Measurements from ENCODE around the gene OR9A4.

Gene OR9A4

GRCh38 chr7:141906285-141906684, 9.9 kb upstream of the OR9A4 start:
- H3K9me3 ChIP-seq (ENCODE audit: control insufficient read depth, low read length), result no peaks in the 10 kb centered on the region

GRCh38 chr7:141911391-141911790, 4.8 kb upstream of the OR9A4 start:
- Histone ChIP-seq H3K9ac (ENCODE audit: low read length) (no peak overlapping the region), H3K36me3 (ENCODE audit: control insufficient read depth, insufficient read depth, low read length, severe bottlenecking) (no peaks in the 10 kb centered on the region), H3K4me1 (ENCODE audit: control insufficient read depth, insufficient read depth, low read length) (no peaks in the 10 kb centered on the region), H3K4me3 (ENCODE audit: low read length) (no peak overlapping the region), H3K27me3 (replicated peaks; ENCODE audit: control insufficient read depth, insufficient read depth, low read length) (no peaks in the 10 kb centered on the region), H3K9me3 (ENCODE audit: control insufficient read depth, low read length) (no peaks in the 10 kb centered on the region)
- no peak for DNase-seq (ENCODE audit: low read depth)

More at GRCh38 chr7:141906285-141906684, 9.9 kb upstream of the OR9A4 start:
- Histone ChIP-seq H3K27me3 (replicated peaks; ENCODE audit: control insufficient read depth, insufficient read depth, low read length) (no peaks in the 10 kb centered on the region), H3K4me3 (ENCODE audit: low read length) (no peak overlapping the region), H3K9ac (ENCODE audit: low read length) (no peak overlapping the region), H3K36me3 (ENCODE audit: control insufficient read depth, insufficient read depth, low read length, severe bottlenecking) (no peaks in the 10 kb centered on the region), H3K4me1 (ENCODE audit: control insufficient read depth, insufficient read depth, low read length) (no peaks in the 10 kb centered on the region)
- peak; percentile 1 for DNase-seq (ENCODE audit: low read depth)

GRCh38 chr7:141915565-141915964, 634 bp upstream of the OR9A4 start:
- no peak overlapping the region for H3K4me3 ChIP-seq (ENCODE audit: low read length)
- H3K36me3 ChIP-seq (ENCODE audit: control insufficient read depth, insufficient read depth, low read length, severe bottlenecking), result no peaks in the 10 kb centered on the region
- H3K9me3 ChIP-seq (ENCODE audit: control insufficient read depth, low read length), result no peaks in the 10 kb centered on the region
- no peak for DNase-seq (ENCODE audit: low read depth)
- H3K27me3 ChIP-seq (replicated peaks; ENCODE audit: control insufficient read depth, insufficient read depth, low read length), result no peaks in the 10 kb centered on the region
- no peaks in the 10 kb centered on the region for H3K4me1 ChIP-seq (ENCODE audit: control insufficient read depth, insufficient read depth, low read length)
- H3K9ac ChIP-seq (ENCODE audit: low read length), result no peak overlapping the region

DNA sequence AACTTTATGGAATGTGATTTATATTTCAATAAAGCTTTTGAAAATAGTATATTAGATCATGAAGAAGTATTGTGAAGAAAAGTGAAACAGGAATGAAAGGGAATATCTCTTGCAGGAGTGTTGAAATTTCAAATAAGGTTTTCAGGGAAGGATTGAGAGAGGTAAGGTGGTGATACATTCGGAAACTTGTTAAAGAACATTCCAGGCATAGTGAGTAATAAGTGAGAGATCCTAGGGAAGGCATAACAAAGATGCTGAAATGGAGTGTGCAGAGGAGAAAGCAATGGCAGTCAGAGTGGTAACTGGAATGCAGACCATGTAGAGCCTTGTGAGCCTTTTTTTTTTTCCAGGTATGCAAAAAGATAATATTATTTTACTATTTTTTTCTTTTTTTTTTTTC, 4.1 kb downstream of the OR9A4 start:
- no peak for DNase-seq (ENCODE audit: low read depth)
- H3K4me1 ChIP-seq (ENCODE audit: control insufficient read depth, insufficient read depth, low read length), result no peaks in the 10 kb centered on the region
- H3K27me3 ChIP-seq (replicated peaks; ENCODE audit: control insufficient read depth, insufficient read depth, low read length), result no peaks in the 10 kb centered on the region
- H3K9ac ChIP-seq (ENCODE audit: low read length), result no peak overlapping the region
- no peak overlapping the region for H3K4me3 ChIP-seq (ENCODE audit: low read length)
- H3K36me3 ChIP-seq (ENCODE audit: control insufficient read depth, insufficient read depth, low read length, severe bottlenecking), result no peaks in the 10 kb centered on the region
- H3K9me3 ChIP-seq (ENCODE audit: control insufficient read depth, low read length), result no peaks in the 10 kb centered on the region

DNA sequence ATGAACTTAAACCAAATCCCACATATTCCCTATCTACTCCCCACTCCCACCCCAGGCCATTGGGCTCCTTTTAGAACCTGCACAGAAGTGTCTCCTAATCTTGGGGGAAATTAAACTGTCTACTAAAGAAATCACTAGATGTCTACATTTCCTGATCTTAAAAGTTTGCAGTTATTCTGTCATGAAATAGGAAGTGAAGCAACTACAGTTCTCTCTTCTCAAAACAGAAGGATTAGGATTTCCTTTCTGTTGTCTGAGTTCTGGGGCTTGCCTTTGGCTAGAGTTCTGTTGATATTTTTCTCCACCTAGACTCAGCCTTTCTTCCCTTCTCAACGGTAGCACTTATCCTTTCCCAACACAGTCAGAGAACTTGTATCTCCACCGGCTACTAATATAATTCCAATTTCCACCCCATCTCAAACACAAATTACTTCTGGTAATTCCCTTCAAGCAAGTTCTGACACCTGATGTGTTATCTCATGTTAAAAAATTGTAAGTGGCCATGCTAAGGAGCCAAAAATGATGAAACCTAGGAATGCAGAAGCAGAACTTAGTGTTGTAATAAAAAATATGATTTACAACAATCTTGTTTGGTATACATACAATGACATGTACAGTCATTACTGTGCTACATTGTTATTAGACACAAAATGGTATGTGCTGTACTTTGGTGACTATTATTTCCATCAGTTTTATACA, 12.1 kb downstream of the OR9A4 start:
- no peak overlapping the region for H3K9ac ChIP-seq (ENCODE audit: low read length)
- H3K36me3 ChIP-seq (ENCODE audit: control insufficient read depth, insufficient read depth, low read length, severe bottlenecking), result no peaks in the 10 kb centered on the region
- no peaks in the 10 kb centered on the region for H3K27me3 ChIP-seq (replicated peaks; ENCODE audit: control insufficient read depth, insufficient read depth, low read length)
- no peaks in the 10 kb centered on the region for H3K4me1 ChIP-seq (ENCODE audit: control insufficient read depth, insufficient read depth, low read length)
- no peak for DNase-seq (ENCODE audit: low read depth)
- peaks cover 3% of the 10 kb centered on the region for H3K9me3 ChIP-seq (ENCODE audit: control insufficient read depth, low read length)
- H3K4me3 ChIP-seq (ENCODE audit: low read length), result no peak overlapping the region

DNA sequence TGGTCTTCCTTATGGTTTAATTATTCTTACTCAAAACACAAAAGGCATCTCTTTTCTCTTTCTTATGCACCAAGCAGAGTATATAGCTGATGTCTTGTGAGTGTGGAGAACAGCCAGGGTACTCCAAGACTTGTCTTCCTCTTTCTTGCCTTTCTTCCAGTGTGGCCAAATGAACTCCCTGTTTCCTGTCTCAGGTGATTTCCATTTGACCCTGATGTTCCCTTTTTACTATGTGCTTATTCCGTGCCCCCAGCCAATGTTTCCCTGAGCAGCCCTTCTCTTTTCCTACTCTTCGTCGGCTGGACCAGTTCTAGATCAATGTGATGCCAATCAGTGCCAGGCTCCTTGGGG, 12.6 kb downstream of the OR9A4 start:
- Histone ChIP-seq H3K4me3 (ENCODE audit: low read length) (no peak overlapping the region), H3K9ac (ENCODE audit: low read length) (no peak overlapping the region), H3K9me3 (ENCODE audit: control insufficient read depth, low read length) (peaks cover 3% of the 10 kb centered on the region), H3K36me3 (ENCODE audit: control insufficient read depth, insufficient read depth, low read length, severe bottlenecking) (no peaks in the 10 kb centered on the region), H3K4me1 (ENCODE audit: control insufficient read depth, insufficient read depth, low read length) (no peaks in the 10 kb centered on the region), H3K27me3 (replicated peaks; ENCODE audit: control insufficient read depth, insufficient read depth, low read length) (no peaks in the 10 kb centered on the region)
- no peak for DNase-seq (ENCODE audit: low read depth)

DNA sequence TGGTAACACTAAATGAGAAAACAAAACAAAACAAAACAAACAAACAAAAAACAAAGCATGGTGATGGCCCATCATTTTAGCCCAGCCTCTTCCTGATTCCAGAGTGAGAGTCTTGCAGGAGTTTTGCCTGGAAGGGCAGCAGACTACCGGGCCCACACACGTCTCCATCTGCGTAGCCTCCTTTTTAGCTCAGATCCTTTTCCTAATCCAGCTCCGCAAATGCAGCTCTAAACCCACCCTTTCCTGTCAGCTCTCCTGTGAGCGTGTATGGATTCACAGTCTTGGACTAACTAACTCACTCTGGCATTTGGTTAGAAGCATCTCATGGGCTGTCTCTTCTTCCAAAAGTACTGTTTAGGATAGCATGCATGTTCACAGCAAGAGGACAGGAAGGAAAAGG, 14.0 kb downstream of the OR9A4 start:
- peaks cover 6% of the 10 kb centered on the region for H3K9me3 ChIP-seq (ENCODE audit: control insufficient read depth, low read length)
- H3K4me3 ChIP-seq (ENCODE audit: low read length), result no peak overlapping the region
- no peak overlapping the region for H3K9ac ChIP-seq (ENCODE audit: low read length)
- no peaks in the 10 kb centered on the region for H3K4me1 ChIP-seq (ENCODE audit: control insufficient read depth, insufficient read depth, low read length)
- no peaks in the 10 kb centered on the region for H3K36me3 ChIP-seq (ENCODE audit: control insufficient read depth, insufficient read depth, low read length, severe bottlenecking)
- H3K27me3 ChIP-seq (replicated peaks; ENCODE audit: control insufficient read depth, insufficient read depth, low read length), result no peaks in the 10 kb centered on the region
- no peak for DNase-seq (ENCODE audit: low read depth)

GRCh38 chr7:141941075-141941474, 24.9 kb downstream of the OR9A4 start:
- no peaks in the 10 kb centered on the region for H3K4me1 ChIP-seq (ENCODE audit: control insufficient read depth, insufficient read depth, low read length)
- no peaks in the 10 kb centered on the region for H3K27me3 ChIP-seq (replicated peaks; ENCODE audit: control insufficient read depth, insufficient read depth, low read length)
- no peaks in the 10 kb centered on the region for H3K36me3 ChIP-seq (ENCODE audit: control insufficient read depth, insufficient read depth, low read length, severe bottlenecking)
- no peak for DNase-seq (ENCODE audit: low read depth)
- H3K9me3 ChIP-seq (ENCODE audit: control insufficient read depth, low read length), result peaks cover 22% of the 10 kb centered on the region
- no peak overlapping the region for H3K9ac ChIP-seq (ENCODE audit: low read length)
- no peak overlapping the region for H3K4me3 ChIP-seq (ENCODE audit: low read length)

GRCh38 chr7:141943846-141944245, 27.6 kb downstream of the OR9A4 start:
- Histone ChIP-seq H3K4me3 (ENCODE audit: low read length) (no peak overlapping the region), H3K36me3 (ENCODE audit: control insufficient read depth, insufficient read depth, low read length, severe bottlenecking) (no peaks in the 10 kb centered on the region), H3K4me1 (ENCODE audit: control insufficient read depth, insufficient read depth, low read length) (no peaks in the 10 kb centered on the region), H3K9ac (ENCODE audit: low read length) (no peak overlapping the region), H3K27me3 (replicated peaks; ENCODE audit: control insufficient read depth, insufficient read depth, low read length) (no peaks in the 10 kb centered on the region), H3K9me3 (ENCODE audit: control insufficient read depth, low read length) (peaks cover 22% of the 10 kb centered on the region)
- DNase-seq (ENCODE audit: low read depth), result no peak

- Histone ChIP-seq H3K27me3 (replicated peaks; ENCODE audit: control insufficient read depth, insufficient read depth, low read length) (no peaks in the 10 kb centered on the region), H3K4me3 (ENCODE audit: low read length) (no peak overlapping the region), H3K9me3 (ENCODE audit: control insufficient read depth, low read length) (peaks cover 22% of the 10 kb centered on the region), H3K36me3 (ENCODE audit: control insufficient read depth, insufficient read depth, low read length, severe bottlenecking) (no peaks in the 10 kb centered on the region), H3K9ac (ENCODE audit: low read length) (no peak overlapping the region), H3K4me1 (ENCODE audit: control insufficient read depth, insufficient read depth, low read length) (no peaks in the 10 kb centered on the region)
- no peak for DNase-seq (ENCODE audit: low read depth)
Observed at GRCh38 chr7:141944811-141945210, 28.6 kb downstream of the OR9A4 start.

GRCh38 chr7:141945356-141945755, 29.2 kb downstream of the OR9A4 start:
- no peak for DNase-seq (ENCODE audit: low read depth)
- no peak overlapping the region for H3K9ac ChIP-seq (ENCODE audit: low read length)
- no peak overlapping the region for H3K4me3 ChIP-seq (ENCODE audit: low read length)
- H3K36me3 ChIP-seq (ENCODE audit: control insufficient read depth, insufficient read depth, low read length, severe bottlenecking), result no peaks in the 10 kb centered on the region
- peaks cover 20% of the 10 kb centered on the region for H3K9me3 ChIP-seq (ENCODE audit: control insufficient read depth, low read length)
- H3K4me1 ChIP-seq (ENCODE audit: control insufficient read depth, insufficient read depth, low read length), result no peaks in the 10 kb centered on the region
- H3K27me3 ChIP-seq (replicated peaks; ENCODE audit: control insufficient read depth, insufficient read depth, low read length), result no peaks in the 10 kb centered on the region

DNA sequence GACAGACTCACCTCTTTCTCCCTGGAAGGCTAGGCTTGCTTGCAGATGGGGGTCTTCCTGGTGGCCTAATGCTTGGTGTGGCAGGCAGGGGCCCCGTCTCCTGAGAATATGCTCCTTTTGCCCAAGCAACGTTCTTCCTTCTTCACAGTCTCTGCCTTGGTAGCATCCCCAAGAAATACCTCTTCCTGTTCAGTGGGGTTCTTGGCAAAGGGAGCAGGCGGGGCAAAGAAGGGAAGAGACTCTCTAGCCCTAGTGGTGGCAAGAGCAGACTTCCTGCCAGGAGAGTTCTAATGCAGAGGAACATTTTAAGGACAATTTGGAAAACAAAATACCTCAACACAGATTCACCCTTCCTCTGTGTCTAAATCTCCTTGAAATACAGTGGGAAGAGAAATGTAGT, 30.6 kb downstream of the OR9A4 start, which contains the start of gene CLEC5A:
Gene CLEC5A (minus strand): TSS at position 179 of the 400 bp plus-strand sequence. CDS start 682 bp downstream, outside the sequence.
- DNase-seq (ENCODE audit: low read depth), result no peak
- no peak within 1 kb of the TSS for H3K4me3 ChIP-seq (ENCODE audit: low read length)
- H3K4me1 ChIP-seq (ENCODE audit: control insufficient read depth, insufficient read depth, low read length), result no peaks in the 10 kb centered on the region
- H3K27me3 ChIP-seq (replicated peaks; ENCODE audit: control insufficient read depth, insufficient read depth, low read length), result no peaks in the 10 kb centered on the region
- H3K36me3 ChIP-seq (ENCODE audit: control insufficient read depth, insufficient read depth, low read length, severe bottlenecking), result no peaks in the 10 kb centered on the region
- peaks cover 6% of the 10 kb centered on the region for H3K9me3 ChIP-seq (ENCODE audit: control insufficient read depth, low read length)
- no peak within 1 kb of the TSS for H3K9ac ChIP-seq (ENCODE audit: low read length)

Measured in adipocyte (in vitro differentiated cells).